GM19239 (cell line): Measurements from ENCODE around the gene EXOC2.

Source experiments
- DNase-seq: peaks from one replicate; pipeline ENCODE4 v3.0.0; 2011; ENCODE audit warnings: low spot score; ENCODE audit not compliant: insufficient read length
- FAIRE-seq: peaks from 2 replicates; lab custom pipeline; 2011; peaks lifted over from hg19 to GRCh38; lab: Jason Lieb, UNC

The EXOC2 gene

GRCh38 chr6:453152-453551 lies 239.8 kb downstream of the EXOC2 start:
- FAIRE-seq = no peak
- no peak for DNase-seq

GRCh38 chr6:452301-453067 lies 240.5 kb downstream of the EXOC2 start:
- DNase-seq = no peak
- no peak for FAIRE-seq

GRCh38 chr6:451847-452246 lies 241.1 kb downstream of the EXOC2 start:
- FAIRE-seq = no peak
- no peak for DNase-seq

GRCh38 chr6:451336-451735 lies 241.6 kb downstream of the EXOC2 start:
- FAIRE-seq = no peak
- DNase-seq = no peak

GRCh38 chr6:449486-450419 lies 243.2 kb downstream of the EXOC2 start:
- DNase-seq = no peak
- FAIRE-seq = no peak

GRCh38 chr6:449057-449430 lies 243.9 kb downstream of the EXOC2 start:
- FAIRE-seq = no peak
- DNase-seq = no peak

GRCh38 chr6:448296-449056 lies 244.5 kb downstream of the EXOC2 start:
- no peak for FAIRE-seq
- no peak for DNase-seq

GRCh38 chr6:447381-448165 lies 245.4 kb downstream of the EXOC2 start:
- DNase-seq (no peak), FAIRE-seq (no peak)

GRCh38 chr6:446418-447366 lies 246.2 kb downstream of the EXOC2 start:
- FAIRE-seq = no peak
- no peak for DNase-seq

- no peak for DNase-seq
- no peak for FAIRE-seq
Observed at GRCh38 chr6:445571-446417, 247.1 kb downstream of the EXOC2 start.

GRCh38 chr6:444653-445275 lies 248.2 kb downstream of the EXOC2 start:
- FAIRE-seq = no peak
- no peak for DNase-seq

GRCh38 chr6:443621-444159 lies 249.2 kb downstream of the EXOC2 start:
- FAIRE-seq (no peak), DNase-seq (no peak)

GRCh38 chr6:441126-441920 lies 251.6 kb downstream of the EXOC2 start:
- no peak for FAIRE-seq

GRCh38 chr6:439641-440167 lies 253.2 kb downstream of the EXOC2 start:
- DNase-seq = no peak
- FAIRE-seq = no peak

More at GRCh38 chr6:441126-441920, 251.6 kb downstream of the EXOC2 start:
- DNase-seq = no peak

GRCh38 chr6:438634-439170 lies 254.2 kb downstream of the EXOC2 start:
- no peak for DNase-seq
- no peak for FAIRE-seq

GRCh38 chr6:437037-437392 lies 255.9 kb downstream of the EXOC2 start:
- FAIRE-seq (no peak), DNase-seq (no peak)
